ENCODE data around the gene AFDN. TPM values are rescaled to one million over a fixed set of nuclear protein-coding genes. Genes with fewer than 3 reads are reported as not detected.

AFDN gene
- total and polyA plus RNA-seq, 9 donors = 24.4 to 266 (median 86.6) TPM

DNA sequence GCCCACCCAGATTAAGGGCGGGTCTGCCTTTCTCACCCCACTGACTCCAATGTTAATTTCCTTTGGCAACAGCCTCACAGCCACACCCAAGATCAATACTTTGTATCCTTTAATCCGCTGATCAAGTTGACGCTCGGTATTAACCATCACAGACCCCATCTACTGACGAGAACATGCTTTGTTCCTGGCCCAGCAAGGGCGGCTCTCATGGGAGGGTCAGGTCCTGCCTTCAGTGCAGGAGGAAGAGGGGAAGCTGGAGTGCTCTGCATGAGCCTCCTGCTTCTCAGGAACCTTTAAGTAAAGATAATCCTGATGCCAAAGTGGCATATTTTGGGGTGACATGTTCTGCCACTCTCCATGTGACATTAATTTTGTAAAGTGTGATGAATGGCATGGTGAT, 179.1 kb downstream of the AFDN start:
- no peak for TF ChIP-seq POLR2A (IDR thresholded peaks at IDR 0.05)
- TF ChIP-seq, protein P1, sequence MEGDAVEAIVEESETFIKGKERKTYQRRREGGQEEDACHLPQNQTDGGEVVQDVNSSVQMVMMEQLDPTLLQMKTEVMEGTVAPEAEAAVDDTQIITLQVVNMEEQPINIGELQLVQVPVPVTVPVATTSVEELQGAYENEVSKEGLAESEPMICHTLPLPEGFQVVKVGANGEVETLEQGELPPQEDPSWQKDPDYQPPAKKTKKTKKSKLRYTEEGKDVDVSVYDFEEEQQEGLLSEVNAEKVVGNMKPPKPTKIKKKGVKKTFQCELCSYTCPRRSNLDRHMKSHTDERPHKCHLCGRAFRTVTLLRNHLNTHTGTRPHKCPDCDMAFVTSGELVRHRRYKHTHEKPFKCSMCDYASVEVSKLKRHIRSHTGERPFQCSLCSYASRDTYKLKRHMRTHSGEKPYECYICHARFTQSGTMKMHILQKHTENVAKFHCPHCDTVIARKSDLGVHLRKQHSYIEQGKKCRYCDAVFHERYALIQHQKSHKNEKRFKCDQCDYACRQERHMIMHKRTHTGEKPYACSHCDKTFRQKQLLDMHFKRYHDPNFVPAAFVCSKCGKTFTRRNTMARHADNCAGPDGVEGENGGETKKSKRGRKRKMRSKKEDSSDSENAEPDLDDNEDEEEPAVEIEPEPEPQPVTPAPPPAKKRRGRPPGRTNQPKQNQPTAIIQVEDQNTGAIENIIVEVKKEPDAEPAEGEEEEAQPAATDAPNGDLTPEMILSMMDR (IDR thresholded peaks at IDR 0.05) = no peak
- no peak overlapping the region for H3K27ac ChIP-seq
- DNase-seq = no peak
- 95 to 98% (median 96%) methylated on average over 6 of the region's 6 CpGs for WGBS, 3 donors
- H3K36me3 ChIP-seq = no peaks in the 10 kb centered on the region
- no peaks in the 10 kb centered on the region for H3K4me1 ChIP-seq (ENCODE audit: insufficient read depth)
- intact Hi-C loops (cut with DNase I) = no loop called here
- no peaks in the 10 kb centered on the region for H3K27me3 ChIP-seq
- H3K9me3 ChIP-seq = no peaks in the 10 kb centered on the region
- H3K4me3 ChIP-seq = no peak overlapping the region

DNA sequence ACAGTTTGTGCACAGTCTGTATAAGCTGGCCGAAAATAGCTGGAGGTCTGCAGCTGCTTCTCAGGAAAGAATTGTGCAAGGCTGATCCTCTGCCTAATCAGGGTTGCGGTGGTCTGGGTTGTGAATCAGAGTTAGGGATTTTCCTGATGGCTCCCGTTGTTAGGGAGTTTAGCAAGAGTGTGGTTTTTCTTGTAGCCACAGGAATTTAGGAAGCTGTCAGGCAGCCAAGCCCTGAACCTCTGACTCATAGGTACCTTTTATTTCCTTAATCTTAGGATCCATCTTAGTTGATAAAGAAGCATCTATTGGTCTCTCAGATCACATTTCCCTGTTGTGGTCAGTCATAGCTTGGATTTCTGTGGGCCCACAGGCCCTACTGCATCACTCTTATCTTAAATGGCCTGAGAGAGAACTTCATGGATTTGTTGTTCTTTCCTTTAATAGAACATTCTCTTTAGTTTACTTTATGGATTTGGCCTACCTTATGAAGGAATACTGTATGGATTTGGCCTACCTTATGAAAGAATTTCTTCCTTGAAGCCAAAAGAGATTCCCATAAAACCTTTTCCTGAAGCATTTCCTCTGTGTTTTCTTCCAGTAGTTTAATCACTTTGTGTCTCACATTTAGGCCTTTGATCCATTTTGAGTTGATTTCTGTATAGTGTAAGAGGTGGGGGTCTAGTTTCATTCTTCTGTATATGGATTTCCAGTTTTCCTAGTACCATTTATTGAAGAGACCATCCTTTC, 181.1 kb downstream of the AFDN start:
- WGBS, 3 donors = 2 to 14% (median 6%) methylated on average over 3 of the region's 3 CpGs
- intact Hi-C loops (cut with DNase I) = no loop called here
- TF ChIP-seq POLR2A (IDR thresholded peaks at IDR 0.05) (no peak), EP300 (IDR thresholded peaks at IDR 0.05) (no peak)
- TF ChIP-seq, protein P1 (IDR thresholded peaks at IDR 0.05) = no peak
- H3K27ac ChIP-seq = no peak overlapping the region
- no peaks in the 10 kb centered on the region for H3K9me3 ChIP-seq
- no peaks in the 10 kb centered on the region for H3K36me3 ChIP-seq
- no peak for DNase-seq
- H3K4me3 ChIP-seq = no peak overlapping the region
- H3K4me1 ChIP-seq (ENCODE audit: insufficient read depth) = no peaks in the 10 kb centered on the region
- H3K27me3 ChIP-seq = no peaks in the 10 kb centered on the region

DNA sequence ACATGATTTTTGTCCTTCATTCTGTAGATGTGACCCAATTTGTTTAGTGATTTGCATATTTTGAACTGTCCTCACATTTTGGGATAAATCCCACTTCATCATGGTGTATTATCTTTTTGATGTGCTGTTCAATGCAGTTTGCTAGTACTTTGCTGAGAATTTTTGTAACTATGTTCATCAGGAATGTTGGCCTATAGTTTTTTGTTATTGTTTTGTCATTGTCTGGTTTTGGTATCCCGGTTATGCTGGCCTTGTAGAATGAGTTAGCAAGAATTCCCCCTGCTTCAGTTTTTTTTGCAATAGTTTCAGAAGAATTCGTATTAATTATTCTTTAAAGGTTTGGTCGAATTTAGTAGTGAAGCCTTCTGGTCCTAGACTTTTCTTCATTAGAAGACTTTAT, 182.6 kb downstream of the AFDN start:
- no peaks in the 10 kb centered on the region for H3K27me3 ChIP-seq
- H3K4me3 ChIP-seq = no peak overlapping the region
- no peak overlapping the region for H3K27ac ChIP-seq
- no peaks in the 10 kb centered on the region for H3K9me3 ChIP-seq
- DNase-seq = no peak
- TF ChIP-seq, protein P1 (IDR thresholded peaks at IDR 0.05) = no peak
- no peak for TF ChIP-seq POLR2A (IDR thresholded peaks at IDR 0.05)
- TF ChIP-seq EP300 (IDR thresholded peaks at IDR 0.05) = no peak
- intact Hi-C loops (cut with DNase I) = no loop called here
- 58 to 73% (median 69%) methylated on average over 3 of the region's 3 CpGs for WGBS, 3 donors
- no peaks in the 10 kb centered on the region for H3K36me3 ChIP-seq
- H3K4me1 ChIP-seq (ENCODE audit: insufficient read depth) = peaks cover 3% of the 10 kb centered on the region

DNA sequence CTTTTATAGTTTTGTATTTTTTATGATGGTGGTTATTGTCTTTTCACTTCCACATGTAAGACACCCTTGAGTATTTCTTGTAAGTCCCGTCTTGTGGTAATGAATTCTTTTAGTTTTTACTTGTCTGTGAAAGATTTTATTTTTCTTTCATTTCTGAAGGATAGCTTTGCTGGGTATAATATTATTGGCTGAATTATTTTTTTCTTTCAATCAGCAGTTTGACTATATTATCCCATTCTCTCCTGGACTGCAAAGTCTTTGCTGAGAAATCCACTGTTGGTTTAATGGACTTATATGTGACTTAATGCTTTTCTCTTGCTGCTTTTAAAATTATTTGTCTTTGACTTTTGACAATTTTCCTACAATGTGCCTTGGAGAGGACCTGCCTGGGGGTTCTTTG, 184.6 kb downstream of the AFDN start:
- TF ChIP-seq POLR2A (IDR thresholded peaks at IDR 0.05) (no peak), EP300 (IDR thresholded peaks at IDR 0.05) (no peak)
- TF ChIP-seq, protein P1 (IDR thresholded peaks at IDR 0.05) = no peak
- peaks cover 5% of the 10 kb centered on the region for H3K4me1 ChIP-seq (ENCODE audit: insufficient read depth)
- H3K36me3 ChIP-seq = no peaks in the 10 kb centered on the region
- WGBS, 3 donors = 89 to 95% (median 89%) methylated on average over 1 of the region's 1 CpG
- no peak overlapping the region for H3K27ac ChIP-seq
- no peaks in the 10 kb centered on the region for H3K27me3 ChIP-seq
- DNase-seq = no peak
- no peak overlapping the region for H3K4me3 ChIP-seq
- intact Hi-C loops (cut with DNase I) = no loop called here
- no peaks in the 10 kb centered on the region for H3K9me3 ChIP-seq
